Stimulated activated naive B cell treated with anti-CD40 and anti-IgM and Interleukin-4, amounts not matched to agents 10 μg/mL and 1 μg/mL and 100 μg/mL, for 72 hours (primary cell): Measurements from ENCODE around the gene RAD51B.
A peak's percentile ranks its signal among the peaks of the same experiment; 100 is the strongest.

Source experiments
- ATAC-seq, 2 donors: fragments of 150-1000 bp; cut with Tn5 transposase; replicated peaks; 2 replicates each; pipeline ENCODE4 v1.10.0; 2021; ENCODE audit warnings: moderate library complexity in 1 of 2
- DNase-seq: peaks from one replicate; pipeline ENCODE4 v3.0.0; 2021
- H3K27ac Mint-ChIP-seq: one replicate; pipeline ENCODE4 v1.8.0; 2022; ENCODE audit warnings: mild to moderate bottlenecking, mixed read lengths
- H3K27me3 Mint-ChIP-seq, 2 donors: one replicate each; pipeline ENCODE4 v1.8.0; 2022; ENCODE audit warnings: mixed read lengths in 2 of 2
- H3K36me3 Mint-ChIP-seq, 2 donors: one replicate each; pipeline ENCODE4 v1.8.0; 2022; ENCODE audit warnings: mixed read lengths in 2 of 2, mild to moderate bottlenecking in 1 of 2
- H3K4me1 Mint-ChIP-seq, 2 donors: one replicate each; pipeline ENCODE4 v1.8.0; 2022; ENCODE audit warnings: mixed read lengths in 2 of 2, mild to moderate bottlenecking in 1 of 2
- H3K4me3 Mint-ChIP-seq, 2 donors: one replicate each; pipeline ENCODE4 v1.8.0; 2022; ENCODE audit warnings: mild to moderate bottlenecking in 2 of 2, mixed read lengths in 2 of 2, moderate library complexity in 1 of 2
- H3K9me3 Mint-ChIP-seq, 2 donors: one replicate each; pipeline ENCODE4 v1.8.0; 2022; ENCODE audit warnings: mixed read lengths in 2 of 2, mild to moderate bottlenecking in 1 of 2

Gene RAD51B

GRCh38 chr14:68630611-68631393, 811.2 kb downstream of the RAD51B start:
- ATAC-seq (no peak), DNase-seq (no peak)
- no peaks in the 10 kb centered on the region for H3K36me3 Mint-ChIP-seq
- peaks cover 0 to 2% of the 10 kb centered on the region in 2 donors for H3K9me3 Mint-ChIP-seq
- no peaks in the 10 kb centered on the region for H3K27me3 Mint-ChIP-seq
- no peak overlapping the region for H3K4me3 Mint-ChIP-seq
- H3K27ac Mint-ChIP-seq: no peak overlapping the region
- peaks cover 18 to 46% of the 10 kb centered on the region in 2 donors for H3K4me1 Mint-ChIP-seq

GRCh38 chr14:68631394-68632053, 811.9 kb downstream of the RAD51B start:
- no peak for DNase-seq
- H3K36me3 Mint-ChIP-seq: no peaks in the 10 kb centered on the region
- H3K27me3 Mint-ChIP-seq: no peaks in the 10 kb centered on the region
- peaks cover 18 to 46% of the 10 kb centered on the region in 2 donors for H3K4me1 Mint-ChIP-seq
- no peak overlapping the region for H3K27ac Mint-ChIP-seq
- no peak overlapping the region for H3K4me3 Mint-ChIP-seq
- ATAC-seq: no peak
- peaks cover 0 to 2% of the 10 kb centered on the region in 2 donors for H3K9me3 Mint-ChIP-seq

GRCh38 chr14:68632054-68632895, 812.7 kb downstream of the RAD51B start:
- Mint-ChIP-seq H3K9me3 (peaks cover 0 to 2% of the 10 kb centered on the region in 2 donors), H3K36me3 (no peaks in the 10 kb centered on the region), H3K4me1 (peaks cover 14 to 38% of the 10 kb centered on the region in 2 donors), H3K4me3 (no peak overlapping the region), H3K27me3 (no peaks in the 10 kb centered on the region), H3K27ac (no peak overlapping the region)
- no peak for DNase-seq
- ATAC-seq: no peak

- Mint-ChIP-seq H3K9me3 (no peaks in the 10 kb centered on the region), H3K4me3 (peak overlapping the region; percentile 65 to 67), H3K27me3 (no peaks in the 10 kb centered on the region), H3K36me3 (no peaks in the 10 kb centered on the region), H3K27ac (peak overlapping the region; percentile 81), H3K4me1 (peaks cover 14 to 27% of the 10 kb centered on the region in 2 donors)
- ATAC-seq: peak; percentile 84
- peak; percentile 23 for DNase-seq
Measured at GRCh38 chr14:68633131-68633991, 813.8 kb downstream of the RAD51B start.

- no peaks in the 10 kb centered on the region for H3K9me3 Mint-ChIP-seq
- no peaks in the 10 kb centered on the region for H3K27me3 Mint-ChIP-seq
- H3K4me1 Mint-ChIP-seq: peaks cover 8 to 19% of the 10 kb centered on the region in 2 donors
- DNase-seq (no peak), ATAC-seq (no peak)
- H3K36me3 Mint-ChIP-seq: no peaks in the 10 kb centered on the region
- no peak overlapping the region for H3K27ac Mint-ChIP-seq
- no peak overlapping the region for H3K4me3 Mint-ChIP-seq
Measured at GRCh38 chr14:68634332-68634731, 814.8 kb downstream of the RAD51B start.

- DNase-seq (no peak), ATAC-seq (no peak)
- Mint-ChIP-seq H3K4me1 (peaks cover 8 to 19% of the 10 kb centered on the region in 2 donors), H3K9me3 (no peaks in the 10 kb centered on the region), H3K27me3 (no peaks in the 10 kb centered on the region), H3K4me3 (no peak overlapping the region), H3K36me3 (no peaks in the 10 kb centered on the region), H3K27ac (no peak overlapping the region)
Measured at GRCh38 chr14:68634874-68635595, 815.5 kb downstream of the RAD51B start.

- no peak overlapping the region for H3K4me3 Mint-ChIP-seq
- H3K36me3 Mint-ChIP-seq: peaks cover 6% of the 10 kb centered on the region in 2 donors
- ATAC-seq: no peak
- DNase-seq: no peak
- peaks cover 8 to 19% of the 10 kb centered on the region in 2 donors for H3K4me1 Mint-ChIP-seq
- H3K27ac Mint-ChIP-seq: no peak overlapping the region
- no peaks in the 10 kb centered on the region for H3K27me3 Mint-ChIP-seq
- H3K9me3 Mint-ChIP-seq: peaks cover 7 to 9% of the 10 kb centered on the region in 2 donors
Measured at GRCh38 chr14:68636597-68636996, 817.0 kb downstream of the RAD51B start.

GRCh38 chr14:68637106-68638021, 817.8 kb downstream of the RAD51B start:
- Mint-ChIP-seq H3K27ac (no peak overlapping the region), H3K4me3 (no peak overlapping the region), H3K4me1 (peaks cover 8 to 12% of the 10 kb centered on the region in 2 donors), H3K9me3 (peaks cover 7 to 9% of the 10 kb centered on the region in 2 donors), H3K36me3 (peaks cover 6% of the 10 kb centered on the region in 2 donors), H3K27me3 (no peaks in the 10 kb centered on the region)
- ATAC-seq: no peak
- no peak for DNase-seq

GRCh38 chr14:68638141-68638999, 818.8 kb downstream of the RAD51B start:
- H3K9me3 Mint-ChIP-seq: peaks cover 7 to 10% of the 10 kb centered on the region in 2 donors
- no peak for DNase-seq
- no peaks in the 10 kb centered on the region for H3K27me3 Mint-ChIP-seq
- ATAC-seq: no peak
- peaks cover 6 to 9% of the 10 kb centered on the region in 2 donors for H3K36me3 Mint-ChIP-seq
- peaks cover 4 to 6% of the 10 kb centered on the region in 2 donors for H3K4me1 Mint-ChIP-seq
- no peak overlapping the region for H3K27ac Mint-ChIP-seq
- H3K4me3 Mint-ChIP-seq: no peak overlapping the region

- DNase-seq (no peak), ATAC-seq (no peak)
- no peak overlapping the region for H3K4me3 Mint-ChIP-seq
- no peaks in the 10 kb centered on the region for H3K4me1 Mint-ChIP-seq
- H3K27ac Mint-ChIP-seq: no peak overlapping the region
- H3K27me3 Mint-ChIP-seq: no peaks in the 10 kb centered on the region
- peaks cover 7 to 10% of the 10 kb centered on the region in 2 donors for H3K9me3 Mint-ChIP-seq
- peaks cover 6 to 9% of the 10 kb centered on the region in 2 donors for H3K36me3 Mint-ChIP-seq
Measured at GRCh38 chr14:68639000-68639757, 819.6 kb downstream of the RAD51B start.
